GM21619 (cell line): ENCODE results near the gene PINK1.
"Not testable (repeated sequence)": the region's sequence is repeated elsewhere in the genome, so short reads cannot be mapped to it uniquely, and the experiment has no call there.

Experiments
- ATAC-seq: cut with Tn5 transposase; IDR thresholded peaks from one replicate; pipeline ENCODE4 v1.9.1; 2021; ENCODE audit not compliant: unreplicated experiment

PINK1 gene

DNA sequence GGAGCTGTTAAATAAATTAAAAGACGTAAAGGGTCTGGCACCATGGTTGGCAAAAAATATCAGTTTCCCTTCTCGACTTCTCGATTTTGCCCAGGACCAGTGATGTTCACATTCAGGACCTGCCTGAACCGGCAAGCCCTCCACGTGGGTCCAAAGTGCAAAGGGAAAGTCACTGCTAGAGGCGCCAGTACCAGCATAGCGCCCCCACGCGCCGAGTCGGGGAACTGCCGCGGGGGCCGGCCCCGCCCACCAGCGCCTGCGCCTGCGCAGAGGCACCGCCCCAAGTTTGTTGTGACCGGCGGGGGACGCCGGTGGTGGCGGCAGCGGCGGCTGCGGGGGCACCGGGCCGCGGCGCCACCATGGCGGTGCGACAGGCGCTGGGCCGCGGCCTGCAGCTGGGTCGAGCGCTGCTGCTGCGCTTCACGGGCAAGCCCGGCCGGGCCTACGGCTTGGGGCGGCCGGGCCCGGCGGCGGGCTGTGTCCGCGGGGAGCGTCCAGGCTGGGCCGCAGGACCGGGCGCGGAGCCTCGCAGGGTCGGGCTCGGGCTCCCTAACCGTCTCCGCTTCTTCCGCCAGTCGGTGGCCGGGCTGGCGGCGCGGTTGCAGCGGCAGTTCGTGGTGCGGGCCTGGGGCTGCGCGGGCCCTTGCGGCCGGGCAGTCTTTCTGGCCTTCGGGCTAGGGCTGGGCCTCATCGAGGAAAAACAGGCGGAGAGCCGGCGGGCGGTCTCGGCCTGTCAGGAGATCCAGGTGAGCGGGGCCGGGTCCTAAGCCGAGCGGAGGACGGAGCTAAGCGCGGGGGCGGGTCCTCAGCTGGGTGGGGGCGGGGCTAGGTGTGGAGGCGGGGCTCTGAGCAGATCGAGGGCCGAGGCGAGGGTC, at the start of gene PINK1:
Gene PINK1 (plus strand): TSS at position 269 of the 875 bp plus-strand sequence. CDS start 91 bp downstream, at position 360.
- ATAC-seq = peak; percentile 67

GRCh38 chr1:20584890-20585289, 48.4 kb upstream of the PINK1 start:
- ATAC-seq = no peak

DNA sequence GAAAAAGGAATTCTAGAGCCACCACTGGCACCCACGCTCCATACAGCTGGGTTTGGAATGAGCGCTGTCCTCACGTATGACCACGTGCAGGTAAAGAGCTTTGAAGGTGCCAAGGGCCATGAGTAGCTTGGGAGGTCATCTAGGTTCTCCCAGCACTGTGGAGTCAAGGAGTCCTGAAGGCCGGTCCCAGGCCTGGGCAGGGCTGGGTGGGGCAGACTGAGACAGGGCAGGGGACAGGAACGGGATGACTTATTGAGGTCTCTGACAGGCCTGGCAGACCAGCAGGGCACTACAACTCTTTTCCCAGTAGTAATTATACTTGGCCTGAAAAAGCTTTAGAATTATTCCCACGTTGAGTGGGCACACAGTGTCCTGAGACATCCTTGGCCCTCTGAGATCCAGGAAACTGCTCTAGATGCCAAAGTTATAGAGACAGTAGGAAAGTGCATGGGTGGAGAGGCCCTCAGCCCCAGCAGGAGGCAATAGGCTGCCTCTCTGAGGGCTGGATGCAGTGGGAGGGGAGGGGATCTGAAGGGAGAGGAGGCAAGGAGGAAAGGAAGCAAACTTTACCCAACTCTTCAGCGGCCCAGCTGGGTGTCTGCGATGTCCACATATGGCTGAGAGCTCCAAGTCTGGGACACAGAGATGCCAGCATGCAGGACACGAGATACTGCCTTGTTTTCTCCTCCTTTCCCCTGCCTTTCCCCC, 46.2 kb upstream of the PINK1 start:
- ATAC-seq = no peak

GRCh38 chr1:20587661-20588053, 45.6 kb upstream of the PINK1 start:
- ATAC-seq = no peak

GRCh38 chr1:20588634-20589225, 44.5 kb upstream of the PINK1 start, which contains the start of gene CDA:
Gene CDA, plus strand, starts transcription at chr1:20589097. Its CDS starts 33 bp downstream, at chr1:20589130.
- no peak for ATAC-seq

- ATAC-seq = no peak
These were observed 43.7 kb upstream of the PINK1 start for GRCh38 chr1:20589331-20590278.

DNA sequence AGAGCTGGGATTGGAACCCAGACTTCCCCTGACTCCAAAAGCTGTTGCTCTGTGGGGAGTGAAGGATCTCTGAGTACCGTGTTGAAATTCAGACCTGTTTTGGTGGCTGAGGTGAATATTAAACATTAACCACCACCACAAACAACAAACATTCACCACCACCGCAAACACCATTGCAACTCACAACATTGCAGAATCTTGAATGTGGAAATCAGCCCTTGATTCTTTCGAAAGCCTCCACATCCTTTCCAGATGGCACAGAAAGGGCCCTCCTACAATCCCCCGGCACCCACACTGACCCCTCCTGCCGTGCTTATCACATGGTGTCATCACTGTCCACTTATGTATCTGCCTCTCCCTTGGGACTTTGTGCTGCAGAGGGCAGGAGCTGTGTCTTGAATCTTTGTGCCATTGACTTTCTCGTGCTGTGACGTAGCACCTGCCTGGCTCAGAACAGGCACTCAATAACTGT, 42.9 kb upstream of the PINK1 start:
- ATAC-seq = no peak

DNA sequence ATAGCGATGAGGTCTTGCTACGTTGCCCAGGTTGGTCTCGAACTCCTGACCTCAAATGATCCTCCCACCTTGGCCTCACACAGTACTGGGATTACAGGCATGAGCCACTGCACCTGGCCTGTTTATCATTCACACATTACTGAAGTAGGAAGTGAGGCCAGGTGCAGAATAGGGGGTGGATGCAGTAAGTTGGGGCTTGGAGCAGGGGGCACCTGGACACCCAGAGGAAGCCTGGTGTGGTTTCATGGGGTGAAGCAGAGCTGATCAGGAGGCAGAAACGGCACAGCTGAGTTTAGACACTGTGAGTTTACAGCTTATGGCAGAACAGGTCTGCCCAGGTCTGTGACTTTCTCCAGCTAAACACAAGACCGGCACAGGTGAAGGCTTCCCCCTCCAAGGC, 39.5 kb upstream of the PINK1 start:
- ATAC-seq = no peak

DNA sequence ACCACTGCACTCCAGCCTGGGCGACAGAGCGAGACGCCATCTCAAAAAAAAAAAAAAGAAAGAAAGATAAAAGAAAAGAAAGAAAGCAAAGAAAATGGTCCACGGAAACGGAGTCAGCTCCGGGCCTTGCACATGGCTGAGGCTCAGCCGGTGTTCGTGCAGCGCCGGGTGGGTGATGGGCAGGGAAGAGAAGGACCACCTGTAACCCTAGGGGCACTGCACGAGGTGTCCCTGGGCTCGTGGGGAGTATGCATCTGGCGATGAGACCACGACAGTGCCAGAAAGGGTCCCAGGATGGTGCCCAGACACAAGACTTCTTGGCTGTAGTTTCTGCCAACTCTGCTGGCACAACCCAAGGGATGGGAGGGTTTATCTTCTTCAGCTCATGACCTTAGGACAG, 38.5 kb upstream of the PINK1 start:
- ATAC-seq = no peak

- ATAC-seq = no peak
These were observed 37.2 kb upstream of the PINK1 start for GRCh38 chr1:20596106-20596505.

DNA sequence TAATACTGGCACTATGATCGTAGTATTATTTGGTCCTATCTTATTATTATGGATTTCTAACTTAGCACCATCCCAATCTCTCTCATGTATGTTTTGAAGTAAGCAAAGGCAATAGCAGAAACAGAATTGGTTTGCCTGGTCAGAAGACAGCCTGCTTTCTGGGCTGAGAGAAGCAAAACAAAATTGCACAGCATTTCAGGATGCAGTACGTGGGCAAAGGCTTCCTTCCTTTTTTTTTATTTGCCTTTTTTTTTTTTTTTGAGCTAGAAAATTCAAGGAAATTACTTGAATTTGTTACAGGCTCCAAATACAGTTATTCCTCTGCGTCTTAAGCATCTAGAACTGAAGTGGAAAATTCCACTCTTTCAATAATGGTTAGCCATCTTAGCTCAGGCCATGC, 35.6 kb upstream of the PINK1 start:
- no peak for ATAC-seq

- no peak for ATAC-seq
These were observed 33.1 kb upstream of the PINK1 start for GRCh38 chr1:20600156-20600555.

- no peak for ATAC-seq
These were observed 32.0 kb upstream of the PINK1 start for GRCh38 chr1:20601129-20601825.

GRCh38 chr1:20602851-20603450, 30.3 kb upstream of the PINK1 start:
- ATAC-seq = no peak

GRCh38 chr1:20603504-20604464, 29.5 kb upstream of the PINK1 start:
- no peak for ATAC-seq

GRCh38 chr1:20604678-20605077, 28.6 kb upstream of the PINK1 start:
- ATAC-seq = no peak

DNA sequence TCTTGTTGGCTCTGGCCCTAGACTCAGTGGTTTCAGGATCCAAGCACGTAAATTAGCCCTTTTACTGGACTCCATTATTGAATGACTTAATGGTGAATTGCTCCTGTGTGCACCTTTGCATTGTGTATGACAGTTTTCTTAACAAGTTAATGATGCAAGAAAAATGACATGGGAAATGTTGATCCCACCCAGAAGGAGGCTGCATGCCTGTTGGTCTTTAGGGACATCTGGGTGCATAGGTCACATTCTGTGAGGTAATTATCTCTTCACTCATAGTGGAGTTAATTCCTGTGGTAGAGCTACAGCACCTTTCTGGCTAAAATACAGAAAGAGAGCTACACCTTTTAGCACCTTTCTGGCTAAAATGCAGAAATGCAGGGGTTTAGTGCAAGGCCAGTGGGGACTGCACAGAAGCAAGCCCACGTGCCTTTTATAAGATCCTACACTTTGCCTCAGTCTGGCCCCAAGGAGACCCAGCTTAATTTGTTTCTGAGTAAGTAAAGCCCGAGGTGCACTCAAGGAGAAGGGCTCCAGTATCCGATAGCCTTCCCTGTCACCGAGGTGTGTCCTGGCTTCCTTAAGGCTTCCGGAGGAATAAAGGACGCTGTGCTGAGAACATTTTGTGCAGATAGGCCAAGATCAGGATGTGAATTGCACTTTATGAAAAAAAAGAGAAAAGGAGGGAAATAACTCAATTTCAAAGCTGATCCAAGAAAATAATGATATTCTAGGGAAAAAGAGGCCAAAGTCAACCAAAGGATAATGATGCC, 26.3 kb upstream of the PINK1 start:
- not testable (repeated sequence) for ATAC-seq

DNA sequence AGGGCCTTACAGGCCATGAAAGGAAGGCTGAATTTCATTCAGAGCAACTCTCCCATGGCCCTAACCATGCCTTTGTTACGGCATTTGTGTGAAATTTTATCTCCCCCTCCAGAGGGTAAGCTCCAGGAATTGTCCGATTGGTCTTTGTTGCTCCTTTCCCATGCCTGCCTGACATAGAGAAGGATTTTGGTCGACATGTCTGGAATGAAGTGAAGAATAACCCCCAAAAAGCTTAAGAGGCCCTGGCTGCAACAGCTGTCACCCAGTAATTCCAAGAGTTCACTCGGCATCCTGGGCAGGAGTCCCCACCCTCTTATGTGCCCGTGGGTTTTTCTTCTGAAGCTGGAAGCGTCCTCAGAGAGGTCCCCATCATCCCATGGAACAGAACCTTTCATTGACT, 23.7 kb upstream of the PINK1 start:
- ATAC-seq = no peak
